ENCODE data around the gene DNMT1.

DNA sequence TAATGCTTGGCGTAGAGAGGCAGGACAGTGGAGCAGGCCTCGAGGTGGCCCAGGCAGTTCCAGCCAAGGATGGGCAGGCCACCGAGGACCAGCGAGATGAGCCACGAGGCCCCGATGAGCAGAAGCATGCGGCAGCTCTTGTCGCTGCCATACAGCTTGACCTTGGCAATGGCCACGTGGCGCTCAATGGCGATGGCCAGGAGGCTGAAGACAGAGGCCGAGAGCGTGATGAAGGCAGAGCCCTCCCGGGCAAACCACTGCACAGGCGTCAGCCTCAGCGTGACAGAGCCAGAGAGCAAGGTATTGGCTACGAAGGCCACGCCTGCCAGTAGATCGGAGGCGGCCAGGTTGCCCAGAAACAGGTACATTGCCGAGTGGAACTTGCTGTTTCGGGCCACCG lies 29.6 kb upstream of the DNMT1 start:
- TF ChIP-seq EP300 (IDR thresholded peaks at IDR 0.05; ENCODE audit: low read depth), result no peak
- TF ChIP-seq, protein P1, sequence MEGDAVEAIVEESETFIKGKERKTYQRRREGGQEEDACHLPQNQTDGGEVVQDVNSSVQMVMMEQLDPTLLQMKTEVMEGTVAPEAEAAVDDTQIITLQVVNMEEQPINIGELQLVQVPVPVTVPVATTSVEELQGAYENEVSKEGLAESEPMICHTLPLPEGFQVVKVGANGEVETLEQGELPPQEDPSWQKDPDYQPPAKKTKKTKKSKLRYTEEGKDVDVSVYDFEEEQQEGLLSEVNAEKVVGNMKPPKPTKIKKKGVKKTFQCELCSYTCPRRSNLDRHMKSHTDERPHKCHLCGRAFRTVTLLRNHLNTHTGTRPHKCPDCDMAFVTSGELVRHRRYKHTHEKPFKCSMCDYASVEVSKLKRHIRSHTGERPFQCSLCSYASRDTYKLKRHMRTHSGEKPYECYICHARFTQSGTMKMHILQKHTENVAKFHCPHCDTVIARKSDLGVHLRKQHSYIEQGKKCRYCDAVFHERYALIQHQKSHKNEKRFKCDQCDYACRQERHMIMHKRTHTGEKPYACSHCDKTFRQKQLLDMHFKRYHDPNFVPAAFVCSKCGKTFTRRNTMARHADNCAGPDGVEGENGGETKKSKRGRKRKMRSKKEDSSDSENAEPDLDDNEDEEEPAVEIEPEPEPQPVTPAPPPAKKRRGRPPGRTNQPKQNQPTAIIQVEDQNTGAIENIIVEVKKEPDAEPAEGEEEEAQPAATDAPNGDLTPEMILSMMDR (IDR thresholded peaks at IDR 0.05), result no peak
- TF ChIP-seq POLR2A (IDR thresholded peaks at IDR 0.05), result no peak
- TF ChIP-seq POLR2AphosphoS5 (IDR thresholded peaks at IDR 0.05), result no peak

Data from transverse colon (tissue), 4 donors.